Activated T-cell treated with anti-CD3 and anti-CD28 coated beads, Interleukin-2, amount 50 U/mL, for 48 hours (primary cell): ENCODE results near the gene VSTM2A.
"Not testable (repeated sequence)": the region's sequence is repeated elsewhere in the genome, so short reads cannot be mapped to it uniquely, and the experiment has no call there.

Source experiments
- DNase-seq, 2 experiments: peaks; one replicate each; pipeline ENCODE4 v3.0.0-alpha.2; 2020

Gene VSTM2A

GRCh38 chr7:54541669-54542625 lies at the start of gene VSTM2A:
VSTM2A (plus strand) TSS chr7:54542375; CDS start chr7:54542731, 356 bp downstream.
- DNase-seq, result no peak

- DNase-seq, result not testable (repeated sequence)
Measured at GRCh38 chr7:54504531-54504930, 37.6 kb upstream of the VSTM2A start.

- DNase-seq, result no peak
Measured at GRCh38 chr7:54529568-54529967, 12.6 kb upstream of the VSTM2A start.

GRCh38 chr7:54538122-54538521 lies 4.1 kb upstream of the VSTM2A start:
- DNase-seq, result no peak

GRCh38 chr7:54543051-54543488 lies 895 bp downstream of the VSTM2A start:
- DNase-seq, result no peak

GRCh38 chr7:54544149-54544526 lies 2.0 kb downstream of the VSTM2A start:
- no peak for DNase-seq

- DNase-seq, result no peak
Measured at GRCh38 chr7:54544527-54545240, 2.5 kb downstream of the VSTM2A start.

- DNase-seq, result no peak
Measured at GRCh38 chr7:54545241-54545563, 3.0 kb downstream of the VSTM2A start.

- DNase-seq, result peak in 1 of 2 experiments; percentile 20
Measured at GRCh38 chr7:54546081-54546985, 4.2 kb downstream of the VSTM2A start.

GRCh38 chr7:54546986-54547314 lies 4.8 kb downstream of the VSTM2A start:
- DNase-seq, result no peak

- DNase-seq, result no peak
Measured at GRCh38 chr7:54550471-54550870, 8.3 kb downstream of the VSTM2A start.

GRCh38 chr7:54556121-54556520 lies 13.9 kb downstream of the VSTM2A start:
- DNase-seq, result no peak

GRCh38 chr7:54559401-54559800 lies 17.2 kb downstream of the VSTM2A start:
- DNase-seq, result no peak

GRCh38 chr7:54560198-54560597 lies 18.0 kb downstream of the VSTM2A start:
- DNase-seq, result no peak

GRCh38 chr7:54560723-54561122 lies 18.5 kb downstream of the VSTM2A start:
- DNase-seq, result no peak

GRCh38 chr7:54563329-54563916 lies 21.2 kb downstream of the VSTM2A start:
- no peak for DNase-seq

- no peak for DNase-seq
Measured at GRCh38 chr7:54565432-54565831, 23.3 kb downstream of the VSTM2A start.

- no peak for DNase-seq
Measured at GRCh38 chr7:54581511-54581910, 39.3 kb downstream of the VSTM2A start.

- no peak for DNase-seq
Measured at GRCh38 chr7:54591404-54592386, 49.5 kb downstream of the VSTM2A start.

GRCh38 chr7:54596747-54597146 lies 54.6 kb downstream of the VSTM2A start:
- no peak for DNase-seq

GRCh38 chr7:54615537-54615936 lies 73.4 kb downstream of the VSTM2A start:
- DNase-seq, result no peak
